GM13976 (cell line): ENCODE measurements around the gene PTPRG.

Source experiments
- DNase-seq: peaks from one replicate; pipeline ENCODE4 v3.0.0; 2012; ENCODE audit warnings: low spot score
- in situ Hi-C: fragments of 300-500 bp; cut with MboI; formaldehyde crosslinking; loops from one replicate; pipeline ENCODE4 v1.12.0; 2022; ENCODE audit warnings: low sequenced_read_pairs, mixed read lengths, inconsistent platforms; ENCODE audit not compliant: unreplicated experiment
- TF ChIP-seq, protein P1 (sequence below): IDR thresholded peaks from 2 replicates; pipeline ENCODE4 v1.5.1; 2012; ENCODE audit warnings: borderline replicate concordance, mild to moderate bottlenecking; ENCODE audit not compliant: insufficient read depth; ENCODE audit errors: extremely low read depth, missing control alignments, control extremely low read depth

Gene PTPRG

DNA sequence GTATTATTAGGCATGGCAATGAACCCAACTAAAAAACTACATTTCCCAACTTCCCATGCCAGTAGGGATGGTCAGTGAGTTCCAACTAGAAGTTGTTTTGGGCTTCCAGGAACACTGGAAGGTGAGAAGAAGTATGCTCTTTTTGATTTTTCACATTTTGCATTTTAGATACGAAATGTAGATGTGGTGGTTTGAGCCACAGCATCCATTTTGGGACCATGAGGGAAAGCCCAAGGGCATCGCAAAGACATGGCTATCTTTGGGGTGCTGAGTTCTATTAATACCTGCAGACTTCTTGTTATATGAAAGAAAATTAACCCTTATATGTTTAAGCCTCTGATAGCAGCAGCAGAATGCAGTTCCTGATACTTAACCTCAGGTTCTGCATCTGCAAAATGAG, 62.9 kb downstream of the PTPRG start:
- DNase-seq, result no peak
- TF ChIP-seq, protein P1, sequence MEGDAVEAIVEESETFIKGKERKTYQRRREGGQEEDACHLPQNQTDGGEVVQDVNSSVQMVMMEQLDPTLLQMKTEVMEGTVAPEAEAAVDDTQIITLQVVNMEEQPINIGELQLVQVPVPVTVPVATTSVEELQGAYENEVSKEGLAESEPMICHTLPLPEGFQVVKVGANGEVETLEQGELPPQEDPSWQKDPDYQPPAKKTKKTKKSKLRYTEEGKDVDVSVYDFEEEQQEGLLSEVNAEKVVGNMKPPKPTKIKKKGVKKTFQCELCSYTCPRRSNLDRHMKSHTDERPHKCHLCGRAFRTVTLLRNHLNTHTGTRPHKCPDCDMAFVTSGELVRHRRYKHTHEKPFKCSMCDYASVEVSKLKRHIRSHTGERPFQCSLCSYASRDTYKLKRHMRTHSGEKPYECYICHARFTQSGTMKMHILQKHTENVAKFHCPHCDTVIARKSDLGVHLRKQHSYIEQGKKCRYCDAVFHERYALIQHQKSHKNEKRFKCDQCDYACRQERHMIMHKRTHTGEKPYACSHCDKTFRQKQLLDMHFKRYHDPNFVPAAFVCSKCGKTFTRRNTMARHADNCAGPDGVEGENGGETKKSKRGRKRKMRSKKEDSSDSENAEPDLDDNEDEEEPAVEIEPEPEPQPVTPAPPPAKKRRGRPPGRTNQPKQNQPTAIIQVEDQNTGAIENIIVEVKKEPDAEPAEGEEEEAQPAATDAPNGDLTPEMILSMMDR, result no peak
- in situ Hi-C loops, result no loop called here

DNA sequence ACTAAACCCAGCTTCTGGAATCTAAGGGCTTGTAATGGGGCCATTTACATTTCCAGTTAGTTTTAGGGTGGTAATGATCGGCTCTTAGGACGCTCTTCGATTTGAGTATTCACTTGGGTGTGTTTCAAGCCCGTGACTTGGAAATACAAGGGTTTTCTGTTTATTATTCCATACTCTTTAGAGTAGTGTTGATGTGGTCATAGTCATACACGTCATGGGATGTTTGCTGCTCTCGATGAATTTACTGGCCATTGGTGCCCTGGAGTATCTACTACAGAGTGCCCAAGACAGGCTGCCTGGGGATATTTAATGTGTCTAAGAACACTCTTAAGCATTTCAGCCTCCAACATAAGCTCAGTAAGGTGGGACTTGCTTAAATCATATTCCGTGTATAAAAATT, 64.1 kb downstream of the PTPRG start:
- in situ Hi-C loops, result no loop called here
- TF ChIP-seq, protein P1, result no peak
- DNase-seq, result no peak

GRCh38 chr3:61626484-61626883, 65.1 kb downstream of the PTPRG start:
- no peak for DNase-seq
- TF ChIP-seq, protein P1, result no peak
- in situ Hi-C loops, result no loop called here

DNA sequence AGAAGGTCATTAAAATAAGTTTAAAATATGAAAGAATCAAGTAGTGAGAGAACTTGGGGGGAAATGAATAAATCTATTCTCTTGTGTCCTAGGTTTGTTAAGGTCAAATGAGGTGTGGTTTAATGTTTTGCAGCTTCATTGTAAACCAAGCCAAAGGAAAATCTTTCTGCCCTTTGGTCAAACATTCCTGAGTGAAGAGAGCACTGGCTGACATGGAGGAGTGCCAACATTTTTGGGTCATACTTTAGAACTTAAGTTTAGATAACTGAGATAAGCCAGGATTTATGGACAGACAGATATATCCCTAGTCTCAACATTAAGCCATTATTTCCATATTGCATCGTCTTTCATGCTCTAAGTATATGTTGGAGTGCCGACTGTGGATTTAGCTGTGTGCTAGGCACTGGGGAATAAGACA, 66.4 kb downstream of the PTPRG start:
- DNase-seq, result no peak
- TF ChIP-seq, protein P1, result no peak
- in situ Hi-C loops, result no loop called here

GRCh38 chr3:61628636-61629035, 67.3 kb downstream of the PTPRG start:
- DNase-seq, result no peak
- TF ChIP-seq, protein P1, result no peak
- in situ Hi-C loops, result no loop called here

GRCh38 chr3:61629442-61629841, 68.1 kb downstream of the PTPRG start:
- TF ChIP-seq, protein P1, result no peak
- no peak for DNase-seq
- in situ Hi-C loops, result no loop called here
